ENCODE results near the gene DNAH7.

DNAH7 gene

DNA sequence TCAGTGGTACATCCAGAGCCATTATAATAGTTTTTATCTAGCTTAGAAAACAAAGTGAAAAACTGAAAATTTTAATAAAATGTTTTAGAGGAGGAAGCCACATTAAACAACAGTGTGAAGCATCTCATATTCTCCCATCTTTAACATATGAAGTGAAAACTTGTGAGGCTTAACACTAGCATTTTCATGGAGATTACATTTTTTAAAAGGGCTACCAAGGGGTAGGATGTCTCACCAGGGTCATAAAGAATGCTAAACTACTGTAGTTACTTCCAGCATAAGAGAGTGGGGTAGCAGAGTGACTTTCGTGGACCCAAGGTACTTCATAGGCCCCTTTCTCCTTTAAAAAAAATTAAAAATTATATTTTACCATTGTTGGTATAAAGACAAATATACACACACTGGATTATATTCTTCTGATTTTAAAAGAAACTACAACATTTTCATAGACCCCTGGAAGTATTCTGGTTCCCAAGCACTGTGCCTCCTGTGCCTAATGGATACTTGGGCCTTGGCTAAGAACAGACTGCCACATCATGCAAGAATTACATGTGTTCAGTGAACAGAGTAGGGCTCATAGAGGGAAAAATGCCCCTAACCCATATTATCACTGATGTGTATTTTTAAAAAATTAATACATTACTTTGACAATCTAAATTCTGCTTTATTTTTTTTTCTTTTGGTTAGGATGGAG is 263.2 kb downstream of the DNAH7 start:
- Histone ChIP-seq H3K36me3 (ENCODE audit: insufficient read depth) (no peaks in the 10 kb centered on the region), H3K4me2 (no peak overlapping the region), H2AFZ (ENCODE audit: low read depth) (no peak overlapping the region), H3K4me1 (ENCODE audit: low read depth, poor library complexity, severe bottlenecking) (no peaks in the 10 kb centered on the region), H3K27me3 (ENCODE audit: insufficient read depth, low read depth) (no peaks in the 10 kb centered on the region), H3K4me3 (IDR thresholded peaks at IDR 0.05; ENCODE audit: insufficient read depth, low read depth, low read length) (no peak overlapping the region), H4K20me1 (ENCODE audit: insufficient read depth) (no peaks in the 10 kb centered on the region), H3K27ac (no peak overlapping the region), H3K9ac (no peak overlapping the region), H3K79me2 (ENCODE audit: insufficient read depth, low read depth) (no peaks in the 10 kb centered on the region)
- TF ChIP-seq, protein P1, sequence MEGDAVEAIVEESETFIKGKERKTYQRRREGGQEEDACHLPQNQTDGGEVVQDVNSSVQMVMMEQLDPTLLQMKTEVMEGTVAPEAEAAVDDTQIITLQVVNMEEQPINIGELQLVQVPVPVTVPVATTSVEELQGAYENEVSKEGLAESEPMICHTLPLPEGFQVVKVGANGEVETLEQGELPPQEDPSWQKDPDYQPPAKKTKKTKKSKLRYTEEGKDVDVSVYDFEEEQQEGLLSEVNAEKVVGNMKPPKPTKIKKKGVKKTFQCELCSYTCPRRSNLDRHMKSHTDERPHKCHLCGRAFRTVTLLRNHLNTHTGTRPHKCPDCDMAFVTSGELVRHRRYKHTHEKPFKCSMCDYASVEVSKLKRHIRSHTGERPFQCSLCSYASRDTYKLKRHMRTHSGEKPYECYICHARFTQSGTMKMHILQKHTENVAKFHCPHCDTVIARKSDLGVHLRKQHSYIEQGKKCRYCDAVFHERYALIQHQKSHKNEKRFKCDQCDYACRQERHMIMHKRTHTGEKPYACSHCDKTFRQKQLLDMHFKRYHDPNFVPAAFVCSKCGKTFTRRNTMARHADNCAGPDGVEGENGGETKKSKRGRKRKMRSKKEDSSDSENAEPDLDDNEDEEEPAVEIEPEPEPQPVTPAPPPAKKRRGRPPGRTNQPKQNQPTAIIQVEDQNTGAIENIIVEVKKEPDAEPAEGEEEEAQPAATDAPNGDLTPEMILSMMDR (conservative IDR thresholded peaks at IDR 0.05; ENCODE audit: low read depth, low read length) = no peak

DNA sequence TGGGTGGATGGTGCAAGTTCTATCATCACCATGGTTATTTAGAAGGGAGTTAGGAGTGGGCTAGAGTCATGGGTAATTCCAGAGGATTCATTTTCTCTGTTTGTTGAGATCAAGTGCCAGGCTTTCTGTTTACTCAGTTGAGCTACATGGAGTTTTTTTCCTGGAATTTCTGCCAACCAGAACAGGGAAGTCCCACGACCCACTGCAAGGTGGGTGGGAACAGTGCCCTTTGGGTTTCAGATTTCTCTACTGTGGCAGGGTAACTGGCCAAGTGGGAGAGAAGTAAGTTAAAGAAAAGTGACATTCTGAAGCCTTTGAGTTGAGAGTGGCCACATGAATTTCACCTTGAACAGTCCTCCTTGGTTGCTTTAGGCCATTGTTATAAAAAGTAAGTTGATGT is 272.8 kb downstream of the DNAH7 start:
- H2AFZ ChIP-seq (ENCODE audit: low read depth) = no peak overlapping the region
- H3K36me3 ChIP-seq (ENCODE audit: insufficient read depth) = no peaks in the 10 kb centered on the region
- no peak overlapping the region for H3K9ac ChIP-seq
- H3K27me3 ChIP-seq (ENCODE audit: insufficient read depth, low read depth) = no peaks in the 10 kb centered on the region
- H3K79me2 ChIP-seq (ENCODE audit: insufficient read depth, low read depth) = no peaks in the 10 kb centered on the region
- H3K4me2 ChIP-seq = no peak overlapping the region
- no peak overlapping the region for H3K4me3 ChIP-seq (IDR thresholded peaks at IDR 0.05; ENCODE audit: insufficient read depth, low read depth, low read length)
- H3K27ac ChIP-seq = no peak overlapping the region
- H4K20me1 ChIP-seq (ENCODE audit: insufficient read depth) = no peaks in the 10 kb centered on the region
- TF ChIP-seq, protein P1 (conservative IDR thresholded peaks at IDR 0.05; ENCODE audit: low read depth, low read length) = no peak
- H3K4me1 ChIP-seq (ENCODE audit: low read depth, poor library complexity, severe bottlenecking) = no peaks in the 10 kb centered on the region

DNA sequence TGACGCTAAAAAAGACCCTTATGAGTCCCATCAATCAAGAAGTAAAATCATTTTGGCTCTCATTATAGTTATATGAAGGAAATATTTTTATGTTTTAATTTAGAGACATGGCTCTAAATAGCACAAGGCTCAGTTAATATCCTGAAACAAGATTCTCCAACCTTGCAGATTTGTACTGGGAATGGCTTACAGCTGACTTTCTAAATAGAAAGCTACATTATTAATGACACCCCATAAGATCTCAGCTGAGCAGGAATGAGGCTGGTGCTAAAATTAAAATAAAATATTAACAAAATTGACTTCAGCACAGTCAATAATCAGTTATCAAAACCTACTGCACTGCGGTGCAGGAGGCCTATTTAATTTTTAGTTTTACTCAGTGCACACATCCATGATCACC is 274.8 kb downstream of the DNAH7 start:
- TF ChIP-seq, protein P1 (conservative IDR thresholded peaks at IDR 0.05; ENCODE audit: low read depth, low read length) = no peak
- H2AFZ ChIP-seq (ENCODE audit: low read depth) = no peak overlapping the region

DNA sequence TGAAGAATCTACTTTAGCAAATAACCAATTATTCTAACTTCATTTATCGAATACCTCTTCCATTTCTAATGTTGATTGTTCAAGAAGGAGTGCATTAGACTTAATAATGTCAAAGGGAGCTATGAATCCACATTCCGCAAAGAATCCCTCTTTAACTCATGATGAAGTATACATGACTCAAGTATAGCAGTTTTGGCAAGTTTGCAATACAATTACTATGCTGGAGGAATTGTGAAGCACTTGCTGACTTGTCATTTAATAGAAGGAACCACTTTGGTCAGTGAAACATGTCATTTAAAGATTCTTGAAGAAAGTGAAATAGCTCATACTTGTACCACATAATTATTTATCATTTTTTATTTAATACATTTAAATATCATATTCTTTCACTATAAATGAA is 286.5 kb downstream of the DNAH7 start:
- H3K4me2 ChIP-seq = no peak overlapping the region
- no peak overlapping the region for H2AFZ ChIP-seq (ENCODE audit: low read depth)
- H3K27ac ChIP-seq = no peak overlapping the region

More for the DNA sequence above, 274.8 kb downstream of the DNAH7 start:
- Histone ChIP-seq H4K20me1 (ENCODE audit: insufficient read depth) (no peaks in the 10 kb centered on the region), H3K4me3 (IDR thresholded peaks at IDR 0.05; ENCODE audit: insufficient read depth, low read depth, low read length) (no peak overlapping the region), H3K9ac (no peak overlapping the region), H3K27ac (no peak overlapping the region), H3K4me2 (no peak overlapping the region), H3K36me3 (ENCODE audit: insufficient read depth) (no peaks in the 10 kb centered on the region), H3K4me1 (ENCODE audit: low read depth, poor library complexity, severe bottlenecking) (no peaks in the 10 kb centered on the region), H3K27me3 (ENCODE audit: insufficient read depth, low read depth) (no peaks in the 10 kb centered on the region), H3K79me2 (ENCODE audit: insufficient read depth, low read depth) (no peaks in the 10 kb centered on the region)

More for the DNA sequence above, 286.5 kb downstream of the DNAH7 start:
- TF ChIP-seq, protein P1 (conservative IDR thresholded peaks at IDR 0.05; ENCODE audit: low read depth, low read length) = no peak
- H3K36me3 ChIP-seq (ENCODE audit: insufficient read depth) = no peaks in the 10 kb centered on the region
- H3K27me3 ChIP-seq (ENCODE audit: insufficient read depth, low read depth) = no peaks in the 10 kb centered on the region
- no peaks in the 10 kb centered on the region for H3K4me1 ChIP-seq (ENCODE audit: low read depth, poor library complexity, severe bottlenecking)
- H3K4me3 ChIP-seq (IDR thresholded peaks at IDR 0.05; ENCODE audit: insufficient read depth, low read depth, low read length) = no peak overlapping the region
- H3K9ac ChIP-seq = no peak overlapping the region
- no peaks in the 10 kb centered on the region for H3K79me2 ChIP-seq (ENCODE audit: insufficient read depth, low read depth)
- H4K20me1 ChIP-seq (ENCODE audit: insufficient read depth) = no peaks in the 10 kb centered on the region
